ENCODE results near the gene ZNF155.

ZNF155 gene

GRCh38 chr19:43976732-43977131 lies 7.3 kb upstream of the ZNF155 start:
- H3K4me3 Mint-ChIP-seq: no peak overlapping the region
- no peak for DNase-seq (ENCODE audit: low spot score)
- H3K27me3 Mint-ChIP-seq (ENCODE audit: low read depth): no peaks in the 10 kb centered on the region
- H3K9me3 Mint-ChIP-seq: peaks cover 65% of the 10 kb centered on the region
- no peaks in the 10 kb centered on the region for H3K4me1 Mint-ChIP-seq (ENCODE audit: low read depth)
- no peaks in the 10 kb centered on the region for H3K36me3 Mint-ChIP-seq (ENCODE audit: low read depth)
- H3K27ac Mint-ChIP-seq: no peak overlapping the region

GRCh38 chr19:43983544-43983911 lies 460 bp upstream of the ZNF155 start:
- Mint-ChIP-seq H3K36me3 (ENCODE audit: low read depth) (peaks cover 11% of the 10 kb centered on the region), H3K9me3 (peaks cover 30% of the 10 kb centered on the region), H3K4me3 (peak overlapping the region; percentile 78), H3K27me3 (ENCODE audit: low read depth) (no peaks in the 10 kb centered on the region), H3K27ac (peak overlapping the region; percentile 31), H3K4me1 (ENCODE audit: low read depth) (no peaks in the 10 kb centered on the region)
- DNase-seq (ENCODE audit: low spot score): no peak

- no peak for DNase-seq (ENCODE audit: low spot score)
- Mint-ChIP-seq H3K4me1 (ENCODE audit: low read depth) (no peaks in the 10 kb centered on the region), H3K27me3 (ENCODE audit: low read depth) (no peaks in the 10 kb centered on the region), H3K36me3 (ENCODE audit: low read depth) (peaks cover 22% of the 10 kb centered on the region), H3K27ac (no peak overlapping the region), H3K4me3 (peak overlapping the region; percentile 91), H3K9me3 (peaks cover 32% of the 10 kb centered on the region)
Observed at GRCh38 chr19:43984687-43985000, 656 bp downstream of the ZNF155 start.

- H3K27me3 Mint-ChIP-seq (ENCODE audit: low read depth): no peaks in the 10 kb centered on the region
- peaks cover 47% of the 10 kb centered on the region for H3K9me3 Mint-ChIP-seq
- H3K4me1 Mint-ChIP-seq (ENCODE audit: low read depth): peaks cover 9% of the 10 kb centered on the region
- H3K4me3 Mint-ChIP-seq: no peak overlapping the region
- H3K27ac Mint-ChIP-seq: no peak overlapping the region
- H3K36me3 Mint-ChIP-seq (ENCODE audit: low read depth): peaks cover 48% of the 10 kb centered on the region
- DNase-seq (ENCODE audit: low spot score): no peak
Observed at GRCh38 chr19:43997631-43998290, 13.8 kb downstream of the ZNF155 start.

GRCh38 chr19:44002212-44002565 lies 18.2 kb downstream of the ZNF155 start:
- peak overlapping the region; percentile 99 for H3K4me3 Mint-ChIP-seq
- no peaks in the 10 kb centered on the region for H3K27me3 Mint-ChIP-seq (ENCODE audit: low read depth)

GRCh38 chr19:44002566-44003460 lies 18.8 kb downstream of the ZNF155 start, which contains the start of gene ZNF230:
TSS of gene ZNF230 (plus strand) at chr19:44002957. CDS start at chr19:44007079, 4,122 bp downstream.
- peak within 1 kb of the TSS; percentile 96 for H3K27ac Mint-ChIP-seq
- peaks cover 33% of the 10 kb centered on the region for H3K36me3 Mint-ChIP-seq (ENCODE audit: low read depth)
- H3K4me1 Mint-ChIP-seq (ENCODE audit: low read depth): peaks cover 13% of the 10 kb centered on the region
- peak; percentile 84 for DNase-seq (ENCODE audit: low spot score)
- no peaks in the 10 kb centered on the region for H3K27me3 Mint-ChIP-seq (ENCODE audit: low read depth)
- H3K4me3 Mint-ChIP-seq: peak within 1 kb of the TSS; percentile 99
- H3K9me3 Mint-ChIP-seq: peaks cover 55% of the 10 kb centered on the region

More at GRCh38 chr19:44002212-44002565, 18.2 kb downstream of the ZNF155 start:
- Mint-ChIP-seq H3K27ac (peak overlapping the region; percentile 96), H3K4me1 (ENCODE audit: low read depth) (peaks cover 13% of the 10 kb centered on the region), H3K36me3 (ENCODE audit: low read depth) (peaks cover 33% of the 10 kb centered on the region), H3K9me3 (peaks cover 50% of the 10 kb centered on the region)
- no peak for DNase-seq (ENCODE audit: low spot score)

- peaks cover 56% of the 10 kb centered on the region for H3K9me3 Mint-ChIP-seq
- peaks cover 13% of the 10 kb centered on the region for H3K4me1 Mint-ChIP-seq (ENCODE audit: low read depth)
- H3K4me3 Mint-ChIP-seq: peak overlapping the region; percentile 99
- no peaks in the 10 kb centered on the region for H3K27me3 Mint-ChIP-seq (ENCODE audit: low read depth)
- DNase-seq (ENCODE audit: low spot score): no peak
- H3K36me3 Mint-ChIP-seq (ENCODE audit: low read depth): peaks cover 36% of the 10 kb centered on the region
- peak overlapping the region; percentile 96 for H3K27ac Mint-ChIP-seq
Observed at GRCh38 chr19:44003461-44004009, 19.5 kb downstream of the ZNF155 start.

GRCh38 chr19:44005973-44006372 lies 22.0 kb downstream of the ZNF155 start:
- H3K9me3 Mint-ChIP-seq: peaks cover 61% of the 10 kb centered on the region
- no peak for DNase-seq (ENCODE audit: low spot score)
- H3K27ac Mint-ChIP-seq: no peak overlapping the region
- peaks cover 59% of the 10 kb centered on the region for H3K36me3 Mint-ChIP-seq (ENCODE audit: low read depth)
- H3K27me3 Mint-ChIP-seq (ENCODE audit: low read depth): no peaks in the 10 kb centered on the region
- H3K4me3 Mint-ChIP-seq: no peak overlapping the region
- peaks cover 13% of the 10 kb centered on the region for H3K4me1 Mint-ChIP-seq (ENCODE audit: low read depth)

- H3K27me3 Mint-ChIP-seq (ENCODE audit: low read depth): no peaks in the 10 kb centered on the region
- no peak overlapping the region for H3K4me3 Mint-ChIP-seq
- H3K36me3 Mint-ChIP-seq (ENCODE audit: low read depth): peaks cover 71% of the 10 kb centered on the region
- H3K4me1 Mint-ChIP-seq (ENCODE audit: low read depth): peaks cover 6% of the 10 kb centered on the region
- H3K27ac Mint-ChIP-seq: no peak overlapping the region
- no peak for DNase-seq (ENCODE audit: low spot score)
- H3K9me3 Mint-ChIP-seq: peaks cover 66% of the 10 kb centered on the region
Observed at GRCh38 chr19:44007473-44007872, 23.5 kb downstream of the ZNF155 start.

- Mint-ChIP-seq H3K4me1 (ENCODE audit: low read depth) (no peaks in the 10 kb centered on the region), H3K4me3 (no peak overlapping the region), H3K36me3 (ENCODE audit: low read depth) (peaks cover 68% of the 10 kb centered on the region), H3K27ac (no peak overlapping the region), H3K9me3 (peaks cover 85% of the 10 kb centered on the region), H3K27me3 (ENCODE audit: low read depth) (no peaks in the 10 kb centered on the region)
- no peak for DNase-seq (ENCODE audit: low spot score)
Observed at GRCh38 chr19:44010468-44010867, 26.5 kb downstream of the ZNF155 start.

- H3K27ac Mint-ChIP-seq: no peak overlapping the region
- DNase-seq (ENCODE audit: low spot score): no peak
- no peaks in the 10 kb centered on the region for H3K27me3 Mint-ChIP-seq (ENCODE audit: low read depth)
- H3K4me3 Mint-ChIP-seq: no peak overlapping the region
- H3K4me1 Mint-ChIP-seq (ENCODE audit: low read depth): no peaks in the 10 kb centered on the region
- H3K36me3 Mint-ChIP-seq (ENCODE audit: low read depth): no peaks in the 10 kb centered on the region
- peaks cover 58% of the 10 kb centered on the region for H3K9me3 Mint-ChIP-seq
Observed at GRCh38 chr19:44019498-44019897, 35.5 kb downstream of the ZNF155 start.

- H3K36me3 Mint-ChIP-seq (ENCODE audit: low read depth): peaks cover 13% of the 10 kb centered on the region
- H3K4me3 Mint-ChIP-seq: no peak overlapping the region
- no peak for DNase-seq (ENCODE audit: low spot score)
- H3K4me1 Mint-ChIP-seq (ENCODE audit: low read depth): peaks cover 9% of the 10 kb centered on the region
- peaks cover 55% of the 10 kb centered on the region for H3K9me3 Mint-ChIP-seq
- H3K27ac Mint-ChIP-seq: no peak overlapping the region
- no peaks in the 10 kb centered on the region for H3K27me3 Mint-ChIP-seq (ENCODE audit: low read depth)
Observed at GRCh38 chr19:44021221-44021620, 37.2 kb downstream of the ZNF155 start.

GRCh38 chr19:44024900-44025216 lies 40.9 kb downstream of the ZNF155 start:
- Mint-ChIP-seq H3K4me1 (ENCODE audit: low read depth) (peaks cover 9% of the 10 kb centered on the region), H3K27ac (peak overlapping the region; percentile 87), H3K4me3 (peak overlapping the region; percentile 96), H3K9me3 (peaks cover 63% of the 10 kb centered on the region), H3K36me3 (ENCODE audit: low read depth) (peaks cover 42% of the 10 kb centered on the region), H3K27me3 (ENCODE audit: low read depth) (no peaks in the 10 kb centered on the region)
- no peak for DNase-seq (ENCODE audit: low spot score)

- H3K27ac Mint-ChIP-seq: peak within 1 kb of the TSS; percentile 87
- no peaks in the 10 kb centered on the region for H3K27me3 Mint-ChIP-seq (ENCODE audit: low read depth)
- peak; percentile 78 for DNase-seq (ENCODE audit: low spot score)
- peaks cover 9% of the 10 kb centered on the region for H3K4me1 Mint-ChIP-seq (ENCODE audit: low read depth)
- H3K4me3 Mint-ChIP-seq: peak within 1 kb of the TSS; percentile 96
- peaks cover 47% of the 10 kb centered on the region for H3K36me3 Mint-ChIP-seq (ENCODE audit: low read depth)
- H3K9me3 Mint-ChIP-seq: peaks cover 63% of the 10 kb centered on the region
Observed at GRCh38 chr19:44025217-44025936, 41.4 kb downstream of the ZNF155 start, which contains the start of gene ZNF222. TSS of gene ZNF222 (plus strand) at chr19:44025379. CDS start at chr19:44025437, 58 bp downstream.

Data from T-helper 2 cell treated with Interferon-gamma antibody and Interleukin-4, amounts not matched to agents 5 μg/mL and 100 μg/mL, for 36 hours (primary cell).